Tibial nerve (tissue), 4 donors: ENCODE measurements around the gene OLR1.

ENCODE experiments used
- CTCF ChIP-seq, 5 experiments: fragments of 200-600 bp in 3 of 5; fragments of 450-650 bp in 2 of 5; sonication (generic) in 3 of 5; IDR thresholded peaks; one replicate each; pipeline ENCODE4 v1.5.1; 2016 to 2019; ENCODE audit warnings: antibody characterized with exemption in 5 of 5, mild to moderate bottlenecking in 3 of 5, moderate library complexity in 2 of 5
- EP300 ChIP-seq, 2 donors: sonication (generic); formaldehyde crosslinking; IDR thresholded peaks; one replicate each; pipeline ENCODE4 v1.6.1; 2017; ENCODE audit warnings: antibody characterized with exemption in 2 of 2, mild to moderate bottlenecking in 1 of 2
- POLR2A ChIP-seq, 2 donors: fragments of 450-650 bp; IDR thresholded peaks; one replicate each; pipeline ENCODE4 v1.6.1; 2017; ENCODE audit warnings: antibody characterized with exemption in 2 of 2, mild to moderate bottlenecking in 2 of 2, moderate library complexity in 2 of 2

GRCh38 chr12:10113920-10114319 is 58.0 kb downstream of the OLR1 start:
- TF ChIP-seq POLR2A (IDR thresholded peaks at IDR 0.05) (no peak), CTCF (IDR thresholded peaks at IDR 0.05) (no peak), EP300 (IDR thresholded peaks at IDR 0.05) (no peak)
